Activated T-helper 1 cell treated with anti-CD3 and anti-CD28 coated beads, Interleukin-12 subunit alpha, Interleukin-12 subunit beta, Interleukin-2, Interleukin-4 antibody, amounts not matched to agents 30 ng/mL and 10 ng/mL and 1 ng/mL, durations not matched to agents 14 hours and 24 hours and 36 hours (primary cell): Measurements from ENCODE around the gene TSPAN9. TPM values are rescaled to one million over a fixed set of nuclear protein-coding genes. Genes with fewer than 3 reads are reported as not detected.

Source experiments
- DNase-seq: peaks from one replicate; pipeline ENCODE4 v3.0.0; 2021; ENCODE audit warnings: low spot score
- H3K27ac Mint-ChIP-seq: one replicate; pipeline ENCODE4 v1.8.0; 2021; ENCODE audit warnings: mild to moderate bottlenecking, mixed read lengths
- H3K27me3 Mint-ChIP-seq: one replicate; pipeline ENCODE4 v1.8.0; 2022; ENCODE audit warnings: mild to moderate bottlenecking, moderate library complexity, mixed read lengths; ENCODE audit not compliant: insufficient read depth
- H3K36me3 Mint-ChIP-seq: one replicate; pipeline ENCODE4 v1.8.0; 2021; ENCODE audit warnings: low read depth, mixed read lengths
- H3K4me1 Mint-ChIP-seq: one replicate; pipeline ENCODE4 v1.8.0; 2021; ENCODE audit warnings: low read depth, mixed read lengths
- H3K4me3 Mint-ChIP-seq: one replicate; pipeline ENCODE4 v1.8.0; 2021; ENCODE audit warnings: mild to moderate bottlenecking, moderate library complexity, mixed read lengths
- H3K9me3 Mint-ChIP-seq: one replicate; pipeline ENCODE4 v1.8.0; 2021; ENCODE audit warnings: mixed read lengths
- intact Hi-C: fragments of 100-400 bp; cut with micrococcal nuclease; formaldehyde crosslinking; loops from one replicate; pipeline ENCODE4 v1.15.1; 2024
- total RNA-seq: library from RNA; stranded (reverse); gene quantifications from 2 replicates; pipeline ENCODE4 v1.2.3, GENCODE V29; 2022

Gene TSPAN9
- total RNA-seq, 1 donor from 2014 or later: 0.44 TPM

DNA sequence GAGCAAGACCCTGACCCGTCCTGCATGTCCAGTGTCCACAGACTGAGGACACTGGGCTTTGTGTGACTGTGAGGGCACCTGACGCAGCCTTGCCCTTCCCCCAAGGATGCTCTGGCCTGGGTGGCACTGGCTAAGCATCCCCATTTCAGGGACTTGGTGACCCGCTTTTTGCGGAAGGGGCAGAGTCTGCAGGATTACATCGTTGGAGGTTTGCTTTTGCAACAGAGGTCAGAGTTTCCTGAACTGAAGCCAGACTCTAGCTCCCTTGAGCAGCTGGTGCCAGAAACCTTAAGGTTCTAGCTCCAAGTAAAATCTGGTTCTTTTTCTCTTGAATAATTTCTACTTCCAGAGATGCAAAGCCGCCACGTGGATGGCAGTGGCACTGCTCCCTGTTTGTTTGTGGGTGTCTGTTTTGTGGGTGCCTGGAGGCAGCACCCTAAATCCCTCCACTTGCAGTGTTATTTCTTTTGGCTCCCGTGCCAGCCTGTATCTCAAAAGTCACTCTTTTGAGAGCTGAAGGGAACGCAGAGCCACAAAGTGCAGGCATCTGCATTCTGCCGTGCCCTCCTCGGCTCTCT lies 184.7 kb downstream of the TSPAN9 start:
- Mint-ChIP-seq H3K27ac (no peak overlapping the region), H3K4me3 (no peak overlapping the region), H3K4me1 (no peaks in the 10 kb centered on the region), H3K36me3 (no peaks in the 10 kb centered on the region), H3K9me3 (no peaks in the 10 kb centered on the region), H3K27me3 (no peaks in the 10 kb centered on the region)
- intact Hi-C loops: no loop called here
- DNase-seq: no peak

DNA sequence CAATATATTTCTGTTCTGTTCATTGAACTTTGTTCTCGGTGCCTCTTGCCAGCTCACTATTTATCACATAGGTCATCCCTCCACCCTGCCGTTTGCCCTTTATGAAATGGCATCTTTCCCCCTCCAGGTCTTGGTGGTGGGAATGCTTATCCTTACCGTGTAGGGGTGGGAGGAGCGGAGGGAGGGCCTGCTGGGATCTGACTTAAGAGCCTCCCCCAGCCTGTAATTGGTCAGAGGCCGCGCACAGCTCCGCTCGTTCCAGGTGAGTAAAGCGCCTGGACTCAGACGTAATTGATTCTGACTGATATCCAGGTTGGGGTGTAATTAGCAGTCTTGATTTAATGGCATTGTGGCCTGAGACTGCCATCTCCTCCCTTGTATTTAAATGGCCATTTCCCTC lies 185.3 kb downstream of the TSPAN9 start:
- no peaks in the 10 kb centered on the region for H3K27me3 Mint-ChIP-seq
- H3K36me3 Mint-ChIP-seq: no peaks in the 10 kb centered on the region
- H3K9me3 Mint-ChIP-seq: no peaks in the 10 kb centered on the region
- no peak for DNase-seq
- intact Hi-C loops: no loop called here
- H3K4me1 Mint-ChIP-seq: no peaks in the 10 kb centered on the region
- no peak overlapping the region for H3K4me3 Mint-ChIP-seq
- no peak overlapping the region for H3K27ac Mint-ChIP-seq

DNA sequence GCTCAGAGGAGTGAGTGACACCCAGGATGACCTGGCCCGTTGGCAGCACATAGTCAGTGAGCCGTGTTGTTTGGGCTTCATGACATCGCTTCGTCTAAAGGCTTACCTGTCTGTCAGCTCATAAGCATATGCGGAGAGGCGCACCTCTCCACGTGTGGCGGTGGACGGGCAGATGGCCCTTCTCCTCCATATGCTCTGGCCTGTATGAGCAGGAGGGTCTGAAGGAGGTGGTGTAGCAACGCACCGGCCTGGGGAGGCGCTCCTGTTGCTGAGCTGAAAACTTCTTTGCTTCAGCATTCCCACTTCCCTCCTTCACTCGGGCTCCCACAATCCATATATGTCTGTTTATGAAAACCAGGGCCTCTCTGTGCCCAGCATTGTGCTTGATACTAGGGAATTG lies 186.1 kb downstream of the TSPAN9 start:
- DNase-seq: no peak
- Mint-ChIP-seq H3K4me3 (no peak overlapping the region), H3K27ac (no peak overlapping the region), H3K9me3 (no peaks in the 10 kb centered on the region), H3K27me3 (no peaks in the 10 kb centered on the region), H3K36me3 (no peaks in the 10 kb centered on the region), H3K4me1 (no peaks in the 10 kb centered on the region)
- intact Hi-C loops: no loop called here

DNA sequence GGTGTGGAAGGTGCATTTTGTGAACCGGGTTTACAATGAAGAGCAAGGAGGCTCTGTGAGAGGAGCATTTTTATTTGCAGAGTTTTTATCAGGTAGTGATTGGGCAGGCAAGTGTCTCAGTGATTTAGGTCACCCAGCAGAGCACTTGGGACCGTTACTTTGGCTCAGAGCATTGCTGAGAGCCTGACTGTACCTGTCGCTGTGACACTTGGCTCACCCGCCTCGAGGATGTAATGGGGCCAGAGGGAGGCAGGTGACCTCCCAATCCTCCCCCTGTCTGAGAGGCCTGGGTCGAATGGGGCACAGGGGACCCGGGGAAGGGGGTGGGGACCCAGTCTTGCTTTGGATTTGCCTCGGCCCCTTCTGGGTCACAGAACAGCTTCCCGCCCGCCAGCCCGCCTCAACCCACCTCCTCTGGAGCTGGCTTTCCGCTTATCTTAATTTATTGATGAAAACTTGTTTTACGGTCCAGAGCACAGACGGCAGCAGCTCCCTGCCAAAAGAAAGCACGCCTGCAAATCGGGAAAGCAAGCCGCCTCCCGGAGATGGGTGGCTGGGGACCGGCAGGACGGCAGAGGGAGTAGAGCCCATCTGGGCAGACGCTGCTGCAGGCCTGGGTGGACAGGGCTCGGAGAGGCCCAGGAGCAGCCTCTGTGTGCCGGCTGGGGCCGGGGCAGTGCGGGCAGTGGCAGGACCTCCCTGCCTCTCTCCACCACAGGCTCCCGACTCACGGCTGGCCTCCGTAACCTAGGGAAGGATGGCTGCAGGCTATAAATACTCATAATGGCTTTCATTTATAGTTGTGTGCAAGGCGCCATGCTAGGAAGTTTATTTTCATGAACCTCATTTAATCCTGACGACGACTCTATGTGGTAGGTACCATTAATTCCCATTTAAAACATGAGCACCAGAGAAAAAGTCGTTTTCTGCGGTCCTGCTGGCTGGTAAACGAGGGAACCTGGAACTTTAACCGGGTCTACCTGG lies 187.1 kb downstream of the TSPAN9 start:
- H3K4me3 Mint-ChIP-seq: no peak overlapping the region
- no peak for DNase-seq
- intact Hi-C loops: no loop called here
- H3K27ac Mint-ChIP-seq: no peak overlapping the region
- no peaks in the 10 kb centered on the region for H3K9me3 Mint-ChIP-seq
- H3K4me1 Mint-ChIP-seq: no peaks in the 10 kb centered on the region
- no peaks in the 10 kb centered on the region for H3K36me3 Mint-ChIP-seq
- no peaks in the 10 kb centered on the region for H3K27me3 Mint-ChIP-seq

DNA sequence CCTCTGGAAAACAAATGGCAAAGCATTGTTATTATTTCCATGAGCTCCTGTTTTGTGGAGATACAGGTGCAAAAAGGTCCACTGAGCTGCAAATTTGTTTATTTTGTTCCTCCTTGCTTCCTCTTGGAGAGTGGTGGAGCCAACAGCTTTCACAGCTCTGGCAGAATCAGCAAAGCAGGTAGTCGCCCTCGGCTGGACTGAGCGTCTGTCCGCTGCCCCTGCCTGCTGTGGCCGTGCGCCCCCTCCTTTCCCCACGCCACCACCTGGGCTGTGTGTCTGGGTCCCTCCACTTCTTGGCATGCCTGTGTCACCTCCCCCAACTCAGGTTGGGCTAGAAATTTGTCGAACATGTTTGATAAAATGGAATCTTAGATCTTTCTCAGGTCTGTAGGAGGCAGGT lies 188.2 kb downstream of the TSPAN9 start:
- Mint-ChIP-seq H3K4me3 (no peak overlapping the region), H3K36me3 (no peaks in the 10 kb centered on the region), H3K9me3 (no peaks in the 10 kb centered on the region), H3K27me3 (no peaks in the 10 kb centered on the region), H3K4me1 (no peaks in the 10 kb centered on the region), H3K27ac (no peak overlapping the region)
- intact Hi-C loops: no loop called here
- DNase-seq: no peak

DNA sequence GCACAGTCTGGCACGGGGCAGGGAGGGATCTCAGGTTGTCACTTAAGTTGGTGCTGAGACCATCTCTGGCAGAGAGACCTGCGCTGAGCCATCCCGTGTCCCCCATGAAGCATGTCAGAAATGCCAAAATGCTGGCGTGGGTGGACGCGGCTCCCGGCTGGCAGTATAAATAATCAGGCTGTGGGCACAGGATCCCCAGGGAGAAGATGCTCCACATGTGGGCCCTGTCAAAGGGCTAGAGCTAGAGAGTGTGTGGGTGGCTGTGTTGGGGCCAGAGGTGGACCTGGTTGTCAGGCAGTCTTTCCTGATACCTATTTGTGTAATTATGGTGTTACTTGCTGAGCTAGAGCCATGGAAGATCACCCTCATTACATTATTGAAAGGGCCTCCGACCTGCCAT lies 189.5 kb downstream of the TSPAN9 start:
- Mint-ChIP-seq H3K27ac (no peak overlapping the region), H3K9me3 (no peaks in the 10 kb centered on the region), H3K4me1 (no peaks in the 10 kb centered on the region), H3K27me3 (no peaks in the 10 kb centered on the region), H3K4me3 (no peak overlapping the region), H3K36me3 (no peaks in the 10 kb centered on the region)
- DNase-seq: no peak
- intact Hi-C loops: no loop called here

DNA sequence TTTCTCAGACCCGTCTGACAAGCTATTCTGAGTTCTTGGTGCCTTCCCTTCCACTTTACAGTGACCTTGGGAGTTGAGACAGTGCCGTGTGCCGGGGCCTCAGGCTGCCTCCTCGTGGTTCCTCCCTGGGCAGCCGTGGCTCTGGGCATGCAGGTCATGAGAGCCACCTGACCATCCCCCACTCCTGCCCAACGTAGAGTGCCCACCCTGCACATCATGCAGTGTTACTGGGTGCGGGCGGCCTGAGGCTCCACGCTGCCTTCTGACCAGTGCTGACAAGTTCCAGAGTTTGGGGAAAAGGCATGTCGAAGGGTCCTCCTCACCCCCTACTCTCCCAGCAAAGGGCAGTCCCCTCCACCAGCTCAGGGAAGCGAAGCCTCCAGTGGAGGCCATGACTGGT lies 190.5 kb downstream of the TSPAN9 start:
- no peaks in the 10 kb centered on the region for H3K27me3 Mint-ChIP-seq
- no peaks in the 10 kb centered on the region for H3K9me3 Mint-ChIP-seq
- H3K4me1 Mint-ChIP-seq: no peaks in the 10 kb centered on the region
- no peak for DNase-seq
- no peaks in the 10 kb centered on the region for H3K36me3 Mint-ChIP-seq
- intact Hi-C loops: no loop called here
- no peak overlapping the region for H3K4me3 Mint-ChIP-seq
- H3K27ac Mint-ChIP-seq: no peak overlapping the region

DNA sequence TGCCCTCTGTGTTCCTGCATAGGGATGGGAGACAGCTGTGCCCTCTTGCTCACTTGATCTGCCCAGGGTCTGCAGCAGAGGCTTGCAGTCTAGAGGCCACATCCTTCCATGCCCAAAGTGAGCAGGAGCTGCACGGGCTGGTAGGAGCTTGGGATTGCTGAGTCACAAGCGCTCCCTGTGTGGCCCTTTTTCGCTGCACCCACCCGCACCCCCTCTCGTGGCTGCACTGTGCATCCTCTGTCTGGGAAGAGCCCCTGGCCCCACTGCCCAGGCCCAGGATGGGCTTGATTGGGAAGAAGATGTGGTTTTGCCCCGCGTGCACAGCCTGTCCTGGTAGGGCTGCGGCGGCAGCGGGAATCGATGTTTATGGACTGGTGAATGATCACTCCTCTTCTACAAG lies 192.4 kb downstream of the TSPAN9 start:
- intact Hi-C loops: no loop called here

DNA sequence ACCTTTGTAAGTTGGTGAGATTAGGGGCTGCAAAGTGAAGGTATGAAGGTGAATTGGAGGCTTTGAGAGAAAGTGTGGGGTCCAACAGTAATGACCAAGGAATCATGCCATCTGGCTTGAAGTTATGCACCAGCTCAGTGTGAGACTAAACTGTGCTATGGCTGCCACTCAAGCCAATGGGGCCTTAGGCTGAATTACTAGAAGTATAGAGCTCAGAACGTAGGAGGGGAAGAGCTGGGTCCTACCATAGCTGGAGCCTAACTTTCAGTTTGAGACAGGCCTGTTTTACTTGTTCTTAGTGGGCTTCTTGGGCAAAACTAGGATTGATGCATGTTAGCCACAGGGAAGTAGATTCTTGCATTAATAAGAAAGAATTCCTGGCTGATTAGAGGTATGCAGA lies 194.0 kb downstream of the TSPAN9 start:
- Mint-ChIP-seq H3K4me3 (no peak overlapping the region), H3K36me3 (no peaks in the 10 kb centered on the region), H3K4me1 (no peaks in the 10 kb centered on the region), H3K27ac (no peak overlapping the region), H3K27me3 (peaks cover 1% of the 10 kb centered on the region), H3K9me3 (no peaks in the 10 kb centered on the region)
- intact Hi-C loops: no loop called here
- DNase-seq: no peak

More for the DNA sequence above, 192.4 kb downstream of the TSPAN9 start:
- no peak for DNase-seq
- Mint-ChIP-seq H3K27ac (no peak overlapping the region), H3K4me3 (no peak overlapping the region), H3K36me3 (no peaks in the 10 kb centered on the region), H3K4me1 (no peaks in the 10 kb centered on the region), H3K27me3 (no peaks in the 10 kb centered on the region), H3K9me3 (no peaks in the 10 kb centered on the region)

DNA sequence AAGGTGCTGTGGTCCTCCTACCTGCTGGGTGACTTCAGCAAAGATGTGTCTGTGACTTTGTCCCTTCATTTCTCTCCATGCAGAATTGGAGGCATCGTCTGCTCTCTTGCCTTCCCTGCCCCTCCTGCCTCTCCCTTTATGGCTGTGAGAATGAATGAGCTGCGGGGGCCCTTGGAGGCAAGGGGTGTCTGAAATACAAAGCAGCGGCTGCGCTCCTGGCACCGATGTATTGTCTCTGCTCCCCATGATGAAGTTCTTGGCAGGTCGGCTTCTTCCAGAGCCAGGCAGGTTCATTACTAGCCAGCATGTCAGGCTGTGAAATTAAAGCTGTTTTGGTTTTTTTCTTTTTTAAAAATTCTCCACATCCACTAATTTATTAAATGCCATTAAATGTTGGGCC lies 194.5 kb downstream of the TSPAN9 start:
- H3K9me3 Mint-ChIP-seq: no peaks in the 10 kb centered on the region
- no peaks in the 10 kb centered on the region for H3K36me3 Mint-ChIP-seq
- DNase-seq: no peak
- intact Hi-C loops: no loop called here
- H3K4me1 Mint-ChIP-seq: no peaks in the 10 kb centered on the region
- H3K27ac Mint-ChIP-seq: no peak overlapping the region
- peaks cover 6% of the 10 kb centered on the region for H3K27me3 Mint-ChIP-seq
- no peak overlapping the region for H3K4me3 Mint-ChIP-seq

DNA sequence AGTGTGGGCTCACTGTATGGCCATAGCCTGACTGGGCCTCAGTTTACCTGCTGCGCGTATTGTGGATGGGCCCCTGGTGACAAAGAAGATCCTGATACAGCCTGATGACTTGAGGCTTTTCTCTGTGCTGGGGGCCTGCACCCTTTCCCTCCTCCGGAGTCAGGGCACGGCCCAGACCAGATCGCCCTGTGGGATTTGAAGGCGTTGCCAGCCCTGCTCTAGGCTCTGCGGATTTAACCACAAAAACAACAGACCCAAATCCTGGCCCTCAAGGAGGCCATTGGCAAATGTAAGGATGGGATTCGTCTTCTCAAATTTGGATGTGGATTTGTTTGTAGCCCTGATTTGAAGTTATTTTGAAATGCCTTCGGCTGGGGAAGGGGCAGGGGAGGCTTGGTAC lies 195.8 kb downstream of the TSPAN9 start:
- intact Hi-C loops: no loop called here
- Mint-ChIP-seq H3K36me3 (no peaks in the 10 kb centered on the region), H3K27ac (no peak overlapping the region), H3K4me1 (no peaks in the 10 kb centered on the region), H3K4me3 (no peak overlapping the region), H3K9me3 (no peaks in the 10 kb centered on the region), H3K27me3 (peaks cover 6% of the 10 kb centered on the region)
- DNase-seq: no peak

DNA sequence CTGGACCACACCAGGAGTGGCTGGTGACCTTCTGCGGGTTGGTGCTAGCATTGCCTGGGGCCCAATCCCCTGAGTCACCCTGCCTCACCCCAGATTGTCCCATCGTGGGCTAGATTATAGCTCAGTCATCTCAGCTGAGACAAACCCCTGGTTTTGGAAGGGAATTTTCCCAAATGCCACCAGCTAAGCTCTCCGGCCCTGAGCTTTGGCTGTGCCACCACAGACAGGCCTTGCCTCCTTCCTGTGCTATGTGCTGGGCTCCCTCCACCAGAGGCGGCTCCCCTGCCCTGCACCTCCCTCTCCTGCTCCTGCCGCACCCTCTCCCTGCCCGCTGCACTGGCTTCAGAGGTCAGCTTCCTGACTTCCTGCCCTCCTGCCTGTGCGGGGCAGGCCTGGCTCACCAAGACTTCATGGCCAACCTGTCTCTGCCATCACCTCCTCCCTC lies 196.3 kb downstream of the TSPAN9 start:
- no peak overlapping the region for H3K4me3 Mint-ChIP-seq
- intact Hi-C loops: no loop called here
- H3K4me1 Mint-ChIP-seq: no peaks in the 10 kb centered on the region
- H3K27me3 Mint-ChIP-seq: peaks cover 6% of the 10 kb centered on the region
- H3K36me3 Mint-ChIP-seq: no peaks in the 10 kb centered on the region
- no peak for DNase-seq
- no peak overlapping the region for H3K27ac Mint-ChIP-seq
- H3K9me3 Mint-ChIP-seq: no peaks in the 10 kb centered on the region

DNA sequence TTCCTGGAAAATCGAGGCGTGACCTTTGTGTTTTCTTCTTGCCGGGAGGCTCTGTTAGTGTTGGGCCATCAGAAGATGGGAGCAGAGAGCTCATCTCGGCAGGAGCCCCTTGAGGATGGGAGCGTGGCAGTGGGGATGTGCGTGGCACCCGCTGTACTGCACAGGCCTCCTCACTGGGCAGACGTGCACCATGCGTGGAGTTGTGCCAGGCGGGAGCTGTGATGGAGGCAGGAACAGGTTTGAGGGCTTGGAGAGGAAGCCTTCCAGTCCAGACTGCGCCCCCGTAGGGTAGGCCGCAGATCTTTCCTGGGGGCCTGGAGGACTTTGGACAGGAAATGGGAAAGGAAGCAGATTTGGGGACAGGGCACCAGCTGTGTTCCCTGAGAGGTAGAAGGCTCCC lies 197.5 kb downstream of the TSPAN9 start:
- no peaks in the 10 kb centered on the region for H3K9me3 Mint-ChIP-seq
- no peak overlapping the region for H3K27ac Mint-ChIP-seq
- no peaks in the 10 kb centered on the region for H3K36me3 Mint-ChIP-seq
- peaks cover 12% of the 10 kb centered on the region for H3K27me3 Mint-ChIP-seq
- no peaks in the 10 kb centered on the region for H3K4me1 Mint-ChIP-seq
- no peak for DNase-seq
- no peak overlapping the region for H3K4me3 Mint-ChIP-seq
- intact Hi-C loops: loop anchor here (1.0 kb wide), 1 partner anchor 201 kb away; no protein-coding TSS in a partner anchor
